LNCAP (cell line): ENCODE measurements around the gene SAMD7.

Source experiments
- TF ChIP-seq, protein P1 (sequence below): fragments of 450-650 bp; IDR thresholded peaks from 2 replicates; pipeline ENCODE4 v1.5.1; 2017; ENCODE audit warnings: mild to moderate bottlenecking

The SAMD7 gene

DNA sequence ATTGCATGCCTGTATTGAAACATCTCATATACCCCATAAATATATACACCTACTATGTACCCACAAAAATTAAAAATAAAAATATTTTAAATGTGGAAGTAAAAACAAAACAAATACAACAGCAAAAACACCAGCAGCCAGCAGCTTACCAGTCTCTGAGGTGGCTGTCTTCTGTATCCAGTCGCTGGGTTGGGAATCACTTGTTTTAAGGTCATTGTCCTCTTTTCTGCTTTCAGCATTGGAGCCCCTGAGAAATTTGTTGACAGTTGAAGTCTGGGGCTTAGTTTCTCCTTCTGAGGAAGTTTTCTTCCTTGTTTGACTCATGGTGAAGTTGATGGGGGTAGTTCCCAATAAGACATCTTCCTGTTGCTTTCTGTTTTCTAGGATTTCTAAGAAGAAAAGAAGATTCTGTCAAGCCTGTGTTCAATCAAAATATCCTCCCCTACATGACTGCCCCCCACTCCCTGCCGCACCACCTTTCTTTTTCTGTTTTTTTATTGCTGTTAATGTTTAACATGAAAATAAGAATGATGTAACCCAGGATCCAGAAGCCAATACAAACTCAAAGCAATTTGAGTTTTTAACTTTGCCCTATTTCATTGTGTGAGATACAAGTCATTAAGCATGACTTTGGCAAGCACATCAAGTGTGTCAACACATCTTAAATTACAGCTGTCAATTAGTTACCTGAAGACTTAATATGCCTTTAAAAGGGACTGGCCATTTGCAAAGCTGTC, 41.7 kb upstream of the SAMD7 start, which contains the start of gene LRRC31:
LRRC31 (minus strand) TSS at position 452 of the 737 bp plus-strand sequence; CDS start at position 324, 128 bp downstream.
- TF ChIP-seq, protein P1, sequence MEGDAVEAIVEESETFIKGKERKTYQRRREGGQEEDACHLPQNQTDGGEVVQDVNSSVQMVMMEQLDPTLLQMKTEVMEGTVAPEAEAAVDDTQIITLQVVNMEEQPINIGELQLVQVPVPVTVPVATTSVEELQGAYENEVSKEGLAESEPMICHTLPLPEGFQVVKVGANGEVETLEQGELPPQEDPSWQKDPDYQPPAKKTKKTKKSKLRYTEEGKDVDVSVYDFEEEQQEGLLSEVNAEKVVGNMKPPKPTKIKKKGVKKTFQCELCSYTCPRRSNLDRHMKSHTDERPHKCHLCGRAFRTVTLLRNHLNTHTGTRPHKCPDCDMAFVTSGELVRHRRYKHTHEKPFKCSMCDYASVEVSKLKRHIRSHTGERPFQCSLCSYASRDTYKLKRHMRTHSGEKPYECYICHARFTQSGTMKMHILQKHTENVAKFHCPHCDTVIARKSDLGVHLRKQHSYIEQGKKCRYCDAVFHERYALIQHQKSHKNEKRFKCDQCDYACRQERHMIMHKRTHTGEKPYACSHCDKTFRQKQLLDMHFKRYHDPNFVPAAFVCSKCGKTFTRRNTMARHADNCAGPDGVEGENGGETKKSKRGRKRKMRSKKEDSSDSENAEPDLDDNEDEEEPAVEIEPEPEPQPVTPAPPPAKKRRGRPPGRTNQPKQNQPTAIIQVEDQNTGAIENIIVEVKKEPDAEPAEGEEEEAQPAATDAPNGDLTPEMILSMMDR = no peak

DNA sequence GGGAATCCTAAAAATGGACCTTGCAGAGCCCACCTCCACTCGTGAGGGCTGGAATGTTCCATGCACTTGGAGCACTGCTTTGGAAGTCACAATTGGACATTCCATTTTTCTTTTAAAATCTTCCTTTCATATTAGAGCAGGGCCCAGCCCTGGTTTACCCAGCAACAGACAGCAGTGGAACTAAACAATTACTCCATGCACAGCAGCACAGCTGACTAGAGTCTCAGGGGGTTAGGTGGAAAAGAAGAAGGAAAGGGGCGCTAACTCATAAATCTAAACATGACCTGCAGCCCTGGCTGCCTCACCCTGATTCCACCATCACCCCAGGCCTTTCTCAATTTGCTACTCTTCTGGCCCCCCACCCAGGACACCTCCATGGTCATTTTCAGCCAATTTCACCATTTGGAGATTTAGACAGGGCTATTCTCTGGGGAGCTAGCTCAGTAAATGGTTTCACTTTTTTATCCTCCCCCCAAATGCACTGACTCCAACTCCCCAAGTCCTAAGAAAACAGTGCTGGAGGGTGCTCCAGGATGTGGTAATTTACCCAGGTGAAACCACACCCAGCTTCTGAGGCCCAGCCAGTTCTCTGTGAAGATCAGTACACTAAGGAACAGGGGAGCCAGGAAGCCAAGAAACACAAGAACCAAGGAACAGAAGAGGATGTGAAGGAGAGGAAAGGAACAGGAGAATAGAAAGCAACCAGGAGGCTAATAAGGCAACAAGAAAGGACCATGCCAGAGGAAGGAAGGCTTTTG, 40.1 kb upstream of the SAMD7 start:
- TF ChIP-seq, protein P1 = no peak

DNA sequence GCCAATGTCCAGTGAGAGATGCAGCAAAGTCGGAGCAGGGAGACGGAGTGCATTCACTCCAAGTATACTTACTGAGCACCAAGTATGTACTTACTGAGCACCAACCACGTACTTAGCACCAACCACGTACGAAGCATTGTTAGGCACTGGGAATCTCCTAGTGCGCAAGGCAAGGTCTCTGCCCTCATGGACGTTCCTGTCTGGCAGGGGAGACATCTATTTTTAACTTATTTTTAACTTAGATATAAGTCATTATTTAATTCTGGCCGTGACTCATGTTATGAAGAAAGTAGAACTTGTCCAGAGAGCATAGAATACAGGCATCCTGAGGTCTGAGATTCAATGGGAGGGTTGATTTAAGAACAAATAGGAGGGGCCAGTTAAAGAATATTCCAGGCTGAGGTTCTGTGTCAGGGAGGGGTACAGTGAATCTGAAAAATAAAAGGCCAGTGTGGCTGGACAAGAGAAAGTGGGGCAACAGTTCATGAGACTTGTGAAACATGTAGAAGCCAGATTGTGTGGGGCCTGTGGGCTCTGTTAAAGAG, 32.3 kb upstream of the SAMD7 start:
- TF ChIP-seq, protein P1 = no peak

DNA sequence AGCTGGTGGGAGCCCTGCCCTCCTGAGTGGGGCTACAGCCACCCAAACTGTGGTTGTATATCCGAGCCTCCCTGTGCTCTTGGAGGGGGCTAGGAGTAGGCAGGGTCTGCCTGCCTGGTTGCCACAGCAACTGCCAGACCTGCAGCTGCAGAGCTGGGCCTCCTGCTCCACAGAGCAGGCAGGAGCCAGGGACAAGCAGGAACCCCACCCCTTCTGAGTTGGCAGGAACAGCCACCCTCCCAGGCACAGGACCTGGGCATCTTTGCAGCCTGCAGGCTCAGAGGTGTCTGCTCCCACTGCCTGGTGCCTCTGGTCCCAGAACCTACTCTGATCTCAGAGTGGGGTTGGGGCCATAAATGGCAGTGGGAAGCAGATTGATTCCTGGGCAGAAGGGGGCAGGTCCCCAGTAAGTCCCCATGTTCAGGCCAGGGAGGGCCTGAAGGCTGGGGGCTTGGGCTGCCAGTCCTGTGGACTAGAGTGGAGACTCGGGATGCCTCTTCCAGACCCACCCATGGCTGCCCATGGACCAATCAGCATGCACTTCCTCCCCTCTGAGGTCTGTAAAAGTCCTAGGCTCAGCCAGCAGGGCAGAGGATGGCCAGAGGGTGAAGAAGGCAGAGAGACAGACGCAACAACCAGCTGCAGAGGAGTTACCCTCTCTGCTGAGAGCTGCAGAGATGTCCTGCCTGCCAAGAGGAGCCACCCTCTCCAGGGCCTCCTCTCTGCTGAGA, 31.4 kb upstream of the SAMD7 start:
- TF ChIP-seq, protein P1 = no peak

DNA sequence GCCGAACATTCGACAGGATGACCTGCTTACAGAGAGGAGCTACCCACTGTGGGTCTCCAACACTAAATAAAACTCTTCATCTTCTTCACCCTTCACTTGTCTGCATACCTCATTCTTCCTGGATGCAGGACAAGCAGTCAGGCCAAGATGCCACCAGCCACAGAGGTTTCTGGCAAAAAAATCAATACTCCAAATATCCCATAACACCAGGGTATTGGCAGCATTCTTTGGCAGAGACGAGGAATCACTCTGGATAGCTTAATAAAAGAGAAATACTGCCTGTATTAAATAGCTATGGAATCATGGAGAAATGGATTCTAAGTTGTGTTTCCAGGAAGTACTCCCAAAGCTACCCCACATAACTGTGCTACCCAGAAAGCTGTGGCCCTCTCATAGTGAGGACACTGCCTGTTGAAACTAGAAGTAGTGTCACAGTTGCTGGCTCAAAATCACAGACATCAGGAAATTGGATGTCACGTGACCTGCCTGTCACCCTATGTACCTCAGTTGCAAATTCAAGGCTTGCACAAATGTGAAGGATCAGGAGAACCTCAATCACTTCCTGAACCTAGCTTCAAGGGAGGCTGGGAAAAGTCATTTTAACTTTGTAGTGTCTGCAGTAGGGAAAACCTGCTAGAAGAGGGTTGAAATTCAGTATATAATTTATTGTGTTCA, 30.7 kb upstream of the SAMD7 start:
- TF ChIP-seq, protein P1 = no peak

DNA sequence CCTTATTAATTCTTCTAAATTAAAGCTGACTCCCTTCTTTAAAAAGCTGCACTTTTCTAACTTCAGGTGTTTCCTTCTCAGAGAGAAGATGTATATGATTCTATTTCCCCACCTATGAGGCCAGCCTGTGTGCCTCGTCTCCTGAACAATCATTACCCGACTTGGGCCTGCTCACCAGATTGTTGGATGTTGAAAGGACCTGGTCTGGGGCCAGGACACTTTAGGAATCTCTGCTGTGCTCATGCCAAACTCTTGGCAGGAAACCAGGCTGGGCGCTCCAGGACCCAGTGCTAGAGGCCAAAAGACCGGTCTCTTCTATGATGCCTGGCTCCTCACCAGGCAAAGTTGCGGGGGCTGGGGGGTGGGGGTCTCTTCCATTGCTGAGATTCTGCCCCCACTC, 24.7 kb upstream of the SAMD7 start:
- TF ChIP-seq, protein P1 = no peak

DNA sequence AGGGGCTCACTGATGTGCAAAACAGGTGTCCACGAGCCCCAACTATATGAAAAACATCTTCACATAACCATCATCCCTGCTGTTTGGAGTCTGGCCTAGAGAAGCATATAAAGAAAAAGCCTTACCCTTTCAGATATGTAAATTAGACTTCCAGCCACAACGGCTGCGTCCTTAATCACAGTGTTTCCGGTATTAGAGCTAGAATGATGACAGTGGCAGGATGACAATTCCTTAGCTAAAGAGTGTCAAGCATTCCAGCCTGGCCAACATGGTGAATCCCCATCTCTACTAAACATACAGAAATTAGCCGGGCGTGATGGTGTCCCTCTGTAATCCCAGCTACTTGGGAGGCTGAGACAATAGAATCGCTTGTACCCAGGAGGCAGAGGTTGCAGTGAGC, 19.5 kb upstream of the SAMD7 start:
- TF ChIP-seq, protein P1 = no peak
